Activated T-helper 1 cell treated with anti-CD3 and anti-CD28 coated beads, Interleukin-2, amount 50 U/mL, for 16 hours (primary cell): ENCODE results near the gene KLRB1.
"Not testable (repeated sequence)": the region's sequence is repeated elsewhere in the genome, so short reads cannot be mapped to it uniquely, and the experiment has no call there.

Source experiments
- DNase-seq, 2 donors: peaks; one replicate each; pipeline ENCODE4 v3.0.0-alpha.2; 2020; ENCODE audit warnings: low read depth in 1 of 2, low spot score in 1 of 2

Gene KLRB1

GRCh38 chr12:9607716-9608115 is at the start of gene KLRB1:
Gene KLRB1 (minus strand): TSS chr12:9607916. CDS start chr12:9607839, 77 bp downstream.
- DNase-seq: no peak

- no peak for DNase-seq
Observed at GRCh38 chr12:9651265-9651729, 43.6 kb upstream of the KLRB1 start.

- no peak for DNase-seq
Observed at GRCh38 chr12:9650151-9650576, 42.4 kb upstream of the KLRB1 start.

- no peak for DNase-seq
Observed at GRCh38 chr12:9649532-9649940, 41.8 kb upstream of the KLRB1 start.

- no peak for DNase-seq
Observed at GRCh38 chr12:9648701-9649531, 41.2 kb upstream of the KLRB1 start.

GRCh38 chr12:9647825-9648700 is 40.3 kb upstream of the KLRB1 start:
- DNase-seq: peak; percentile 75 to 87

- no peak for DNase-seq
Observed at GRCh38 chr12:9646794-9647781, 39.4 kb upstream of the KLRB1 start.

- DNase-seq: not testable (repeated sequence)
Observed at GRCh38 chr12:9644985-9645551, 37.4 kb upstream of the KLRB1 start.

GRCh38 chr12:9643266-9643660 is 35.5 kb upstream of the KLRB1 start:
- no peak for DNase-seq

GRCh38 chr12:9642606-9643265 is 35.0 kb upstream of the KLRB1 start:
- DNase-seq: no peak

GRCh38 chr12:9640024-9640423 is 32.3 kb upstream of the KLRB1 start:
- no peak for DNase-seq

- DNase-seq: no peak
Observed at GRCh38 chr12:9636851-9637206, 29.1 kb upstream of the KLRB1 start.

GRCh38 chr12:9636150-9636850 is 28.6 kb upstream of the KLRB1 start:
- no peak for DNase-seq

- DNase-seq: no peak
Observed at GRCh38 chr12:9634969-9635754, 27.4 kb upstream of the KLRB1 start.

GRCh38 chr12:9634177-9634803 is 26.6 kb upstream of the KLRB1 start:
- DNase-seq: peak; percentile 47 to 63

GRCh38 chr12:9632766-9633165 is 25.1 kb upstream of the KLRB1 start:
- no peak for DNase-seq

GRCh38 chr12:9626821-9627220 is 19.1 kb upstream of the KLRB1 start:
- no peak for DNase-seq

- no peak for DNase-seq
Observed at GRCh38 chr12:9626291-9626690, 18.6 kb upstream of the KLRB1 start.
